DMS 273 (cell line): ENCODE measurements around the gene PAX5.
A peak's percentile ranks its signal among the peaks of the same experiment; 100 is the strongest.

ENCODE experiments used
- DNase-seq: peaks from one replicate; lab custom pipeline; 2025; ENCODE audit not compliant: unreplicated experiment; lab: John Stamatoyannopoulos, UW

Gene PAX5

GRCh38 chr9:36817160-36817834, 216.8 kb downstream of the PAX5 start:
- DNase-seq = no peak

- no peak for DNase-seq
These were observed 217.7 kb downstream of the PAX5 start for GRCh38 chr9:36816371-36816770.

GRCh38 chr9:36815566-36816348, 218.3 kb downstream of the PAX5 start:
- no peak for DNase-seq

- DNase-seq = no peak
These were observed 219.0 kb downstream of the PAX5 start for GRCh38 chr9:36815023-36815422.

GRCh38 chr9:36813154-36813553, 220.9 kb downstream of the PAX5 start:
- no peak for DNase-seq

- no peak for DNase-seq
These were observed 221.5 kb downstream of the PAX5 start for GRCh38 chr9:36812556-36812955.

GRCh38 chr9:36808251-36808650, 225.8 kb downstream of the PAX5 start:
- no peak for DNase-seq

GRCh38 chr9:36803961-36804360, 230.1 kb downstream of the PAX5 start:
- DNase-seq = no peak

- no peak for DNase-seq
These were observed 231.7 kb downstream of the PAX5 start for GRCh38 chr9:36802201-36802920.

GRCh38 chr9:36800455-36800854, 233.6 kb downstream of the PAX5 start:
- DNase-seq = no peak

GRCh38 chr9:36798350-36799065, 235.6 kb downstream of the PAX5 start:
- DNase-seq = peak; percentile 76

- DNase-seq = no peak
These were observed 236.4 kb downstream of the PAX5 start for GRCh38 chr9:36797471-36798220.

- DNase-seq = no peak
These were observed 237.2 kb downstream of the PAX5 start for GRCh38 chr9:36796671-36797419.

- no peak for DNase-seq
These were observed 239.6 kb downstream of the PAX5 start for GRCh38 chr9:36794461-36794860.

GRCh38 chr9:36793277-36793676, 240.8 kb downstream of the PAX5 start:
- DNase-seq = peak; percentile 35

GRCh38 chr9:36791222-36791950, 242.7 kb downstream of the PAX5 start:
- no peak for DNase-seq

GRCh38 chr9:36789886-36790285, 244.2 kb downstream of the PAX5 start:
- no peak for DNase-seq

GRCh38 chr9:36788534-36788933, 245.5 kb downstream of the PAX5 start:
- DNase-seq = no peak

GRCh38 chr9:36787709-36788108, 246.4 kb downstream of the PAX5 start:
- no peak for DNase-seq
